Suppressor macrophage treated with lipopolysaccharide for 4 hours (primary cell): Measurements from ENCODE around the gene DCLK2.
A peak's percentile ranks its signal among the peaks of the same experiment; 100 is the strongest.

ENCODE experiments used
- DNase-seq: peaks from one replicate; pipeline ENCODE4 v3.0.0-alpha.2; 2020

DCLK2 gene

DNA sequence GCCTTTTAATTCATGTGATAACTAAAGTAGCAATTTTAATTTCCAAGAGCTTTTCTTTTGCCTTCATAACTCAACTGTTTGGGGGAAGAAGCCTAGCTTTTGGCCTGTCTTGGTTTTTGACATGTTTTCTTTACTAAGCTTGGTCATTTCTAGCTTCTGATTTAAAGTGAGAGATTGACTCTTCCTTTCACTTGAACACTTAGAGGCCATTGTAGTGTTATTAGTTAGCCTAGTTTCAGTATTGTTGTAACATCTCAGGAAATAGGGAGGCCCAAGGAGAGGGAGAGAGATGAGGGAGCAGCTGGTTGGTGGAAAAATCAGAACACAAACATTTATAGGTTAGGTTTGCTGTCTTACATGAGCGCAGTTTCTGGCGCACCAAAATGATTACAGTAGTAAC is 44.8 kb downstream of the DCLK2 start:
- no peak for DNase-seq

DNA sequence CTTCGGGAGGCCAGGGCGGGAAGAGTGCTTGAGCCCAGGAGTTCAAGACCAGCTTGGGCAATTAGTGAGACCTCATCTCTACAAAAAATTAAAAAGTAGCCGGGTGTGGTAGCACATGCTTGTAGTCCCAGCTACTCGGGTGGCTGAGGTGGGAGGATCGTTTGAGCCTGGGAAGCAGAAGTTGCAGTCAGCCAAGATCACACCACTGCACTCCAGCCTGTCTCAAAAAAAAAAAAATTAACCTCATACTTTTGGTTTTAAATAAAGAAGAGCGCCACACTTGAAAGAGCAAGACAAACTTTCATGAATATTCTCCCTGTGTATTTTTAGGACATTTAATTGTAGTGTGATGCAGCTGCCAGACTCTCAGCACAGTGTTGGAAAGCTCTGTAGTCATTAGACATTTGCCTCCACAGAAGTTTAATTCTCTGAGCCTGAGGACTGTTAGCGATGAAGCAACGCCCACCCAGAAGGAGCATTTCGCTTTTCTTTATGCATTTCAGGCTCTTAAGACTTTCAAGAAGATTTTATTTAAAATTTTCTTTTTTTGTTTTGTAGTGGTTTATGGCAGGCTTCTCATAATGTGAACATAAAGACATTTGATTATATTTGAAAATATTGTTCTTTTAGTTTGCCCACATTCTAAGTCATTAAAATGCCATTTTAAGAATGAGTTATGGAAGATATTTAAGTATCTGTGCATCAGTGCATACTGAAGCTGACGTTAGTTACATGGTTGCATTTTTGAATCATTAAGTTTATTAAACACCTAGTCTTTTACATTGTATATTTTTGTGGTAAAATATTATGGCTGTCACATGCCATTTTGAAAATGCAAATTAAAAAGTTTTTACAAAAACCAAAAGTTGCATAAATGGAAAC is 45.8 kb downstream of the DCLK2 start:
- DNase-seq: no peak

DNA sequence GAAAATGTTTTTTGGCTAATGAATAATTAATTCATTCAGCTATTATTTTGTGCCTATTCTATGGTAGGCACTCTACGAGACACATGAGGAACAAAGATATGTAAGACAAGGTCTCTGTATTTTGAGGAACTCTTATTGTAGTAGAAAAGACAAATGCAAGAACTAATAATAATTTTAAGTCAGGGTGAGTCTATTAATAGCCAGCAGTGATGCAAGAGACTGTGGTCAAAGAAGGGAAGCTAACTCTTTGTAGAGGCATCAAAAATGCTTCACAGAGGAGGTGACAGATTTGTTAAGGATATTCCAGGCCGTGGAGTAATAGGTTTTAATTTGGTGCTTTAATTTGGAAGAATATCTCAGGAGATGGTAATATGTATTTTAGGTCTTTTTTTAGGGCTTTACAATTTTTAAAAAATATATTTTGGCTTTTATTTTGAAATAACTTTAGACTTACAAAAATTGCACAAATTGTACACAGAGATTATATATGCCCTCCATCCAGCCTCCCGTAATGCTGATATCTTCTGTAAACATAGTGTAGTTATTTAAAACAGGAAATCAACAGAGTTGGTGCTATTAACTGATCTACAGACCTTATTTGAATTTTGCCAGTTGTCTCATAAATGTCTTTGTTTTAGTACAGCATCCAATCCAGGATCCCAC is 48.1 kb downstream of the DCLK2 start:
- peak; percentile 62 for DNase-seq

DNA sequence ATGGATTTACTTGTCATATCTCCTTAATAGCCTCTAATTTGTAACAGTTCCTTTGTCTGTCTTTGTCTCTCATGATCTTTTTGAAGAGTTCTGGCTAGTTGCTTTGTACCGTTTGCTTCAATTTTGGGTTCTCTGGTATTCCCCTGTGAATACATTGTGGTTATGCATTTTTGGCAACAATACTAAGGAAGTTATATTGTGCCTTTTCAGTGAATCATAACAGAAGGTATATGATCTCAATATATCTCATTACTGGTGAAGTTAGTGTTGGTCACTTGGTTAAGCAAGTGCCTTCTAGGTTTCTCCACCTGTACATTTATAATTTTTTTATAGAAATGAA is 48.6 kb downstream of the DCLK2 start:
- peak; percentile 33 for DNase-seq

DNA sequence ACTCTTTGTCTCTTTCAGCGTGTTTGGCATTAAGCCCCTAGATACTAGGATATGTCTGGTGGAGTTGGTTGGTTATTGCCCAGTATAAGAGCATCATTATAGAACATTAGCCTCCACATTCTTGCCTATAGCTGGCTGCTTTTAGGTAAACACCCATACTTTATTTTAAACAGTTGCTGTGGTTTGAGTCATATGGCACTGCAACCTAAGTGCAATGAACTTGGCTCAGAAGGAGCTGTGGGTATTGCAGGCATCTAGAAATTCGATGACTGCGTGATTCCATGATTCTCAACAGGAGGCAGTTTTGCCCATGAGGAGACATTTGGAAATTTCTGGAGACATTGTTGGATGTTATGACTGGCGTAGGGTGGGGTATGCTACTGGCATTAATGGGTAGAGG is 49.5 kb downstream of the DCLK2 start:
- DNase-seq: no peak

DNA sequence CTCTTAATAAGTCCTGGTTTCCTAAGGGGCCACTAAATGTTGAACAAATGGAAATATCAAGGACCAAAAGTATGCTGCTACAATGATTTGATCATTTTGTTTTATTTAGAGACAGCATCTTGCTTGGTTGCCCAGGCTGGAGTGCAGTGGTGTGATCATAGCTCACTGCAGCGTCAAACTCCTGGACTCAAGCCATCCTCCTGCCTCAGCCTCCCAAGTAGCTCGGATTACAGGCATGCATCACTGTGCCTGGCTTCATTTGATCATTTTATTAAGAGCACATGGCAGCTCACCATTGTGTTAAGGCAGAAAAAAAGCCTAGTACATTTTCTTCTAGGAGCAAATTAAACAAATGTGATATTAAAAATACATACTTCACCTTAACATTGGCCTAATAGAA is 52.7 kb downstream of the DCLK2 start:
- DNase-seq: no peak

DNA sequence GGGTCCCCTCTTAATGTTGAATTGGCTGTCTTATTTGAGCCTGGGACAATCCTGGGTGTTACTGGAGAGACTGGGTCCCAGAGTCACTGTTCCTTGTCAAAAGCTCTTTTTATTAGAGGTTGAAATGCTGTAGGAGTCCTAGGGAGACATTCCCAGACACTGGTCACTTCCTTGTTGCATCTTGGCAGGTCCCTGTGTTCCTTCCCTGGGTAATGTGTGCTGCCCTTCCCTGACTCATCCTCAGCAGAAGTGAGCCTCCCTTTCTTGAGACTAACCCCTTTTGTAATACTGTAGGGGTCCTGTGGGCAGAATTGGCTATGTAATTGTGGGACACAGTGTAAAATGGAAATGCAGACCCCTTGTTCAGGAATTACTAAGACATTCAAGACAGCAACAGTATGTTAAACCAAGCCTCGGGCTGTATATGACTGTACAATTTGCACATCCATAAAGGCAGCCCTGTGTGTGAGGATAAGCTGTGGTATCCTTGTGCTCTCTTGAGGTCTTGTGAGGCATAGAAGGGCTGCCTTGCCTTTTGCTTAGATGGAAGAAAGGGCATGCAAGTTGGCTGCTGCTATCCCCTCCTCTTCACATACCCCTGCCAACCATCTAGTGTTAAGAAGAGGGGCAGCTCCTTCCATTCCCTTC is 53.5 kb downstream of the DCLK2 start:
- no peak for DNase-seq

DNA sequence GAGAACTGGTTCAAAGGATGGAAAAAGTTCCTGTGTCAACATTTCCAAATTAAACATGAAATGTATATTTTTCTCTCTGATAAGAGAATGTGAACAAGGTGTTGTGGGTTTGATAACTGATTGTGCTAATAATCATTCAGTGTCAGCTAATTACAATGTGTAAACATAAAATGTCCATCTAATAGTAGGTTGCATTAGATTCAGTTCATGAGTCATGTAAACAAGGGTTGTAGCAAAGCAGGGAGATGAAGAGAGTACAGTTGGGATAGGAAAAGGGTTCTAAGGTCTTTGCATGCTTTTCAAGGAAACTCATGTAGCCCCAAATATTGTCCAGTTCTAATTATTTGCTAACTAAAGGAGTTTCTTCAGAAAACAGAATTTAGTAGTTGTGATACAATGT is 55.4 kb downstream of the DCLK2 start:
- no peak for DNase-seq

DNA sequence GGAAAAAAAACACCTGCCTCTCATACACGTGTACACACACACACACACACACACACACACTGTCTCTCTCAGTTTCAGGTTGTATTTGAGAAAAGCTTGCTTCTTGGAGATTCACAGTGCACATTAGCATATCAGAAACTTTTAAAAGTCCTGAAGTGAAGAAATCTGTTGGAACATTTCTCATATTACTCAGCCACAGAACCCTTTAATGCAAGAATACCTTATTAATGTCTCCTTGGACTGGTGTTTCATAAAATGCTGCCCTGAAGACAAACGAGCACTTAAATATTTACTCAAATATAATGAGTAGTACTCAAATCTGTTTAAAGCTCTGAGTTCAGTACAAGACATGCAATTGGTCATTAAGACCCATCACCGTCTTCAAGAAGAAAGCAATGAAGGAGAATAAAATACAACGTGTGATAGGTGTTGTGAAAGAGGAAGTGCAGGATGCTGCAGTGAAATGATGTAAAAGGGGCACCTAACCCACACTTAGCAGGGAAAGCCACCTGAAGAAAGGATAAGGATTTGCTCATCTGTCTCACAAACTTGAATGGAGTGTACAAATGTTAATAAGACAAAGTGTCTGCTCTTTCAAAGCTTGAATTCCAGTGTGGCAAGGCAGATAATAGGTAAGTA is 57.0 kb downstream of the DCLK2 start:
- no peak for DNase-seq

DNA sequence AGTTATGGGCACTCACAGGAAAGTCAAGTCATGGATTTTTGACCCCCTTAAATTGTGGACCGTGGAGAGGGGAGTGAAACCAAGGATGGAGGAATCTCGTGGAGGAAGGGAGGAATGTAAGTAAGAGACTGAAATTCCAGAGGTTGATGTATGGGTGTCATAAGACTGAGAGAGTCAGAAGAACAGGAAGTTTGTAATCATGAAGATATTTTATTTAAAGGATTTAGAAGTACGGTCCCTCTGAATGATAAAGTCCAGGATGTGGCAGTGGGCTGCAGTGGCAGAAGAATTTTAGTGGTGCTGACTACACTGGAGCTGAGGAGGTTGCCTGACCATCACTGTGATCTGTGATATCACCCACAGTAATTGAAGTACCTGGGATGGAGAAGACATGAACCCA is 57.8 kb downstream of the DCLK2 start:
- no peak for DNase-seq

DNA sequence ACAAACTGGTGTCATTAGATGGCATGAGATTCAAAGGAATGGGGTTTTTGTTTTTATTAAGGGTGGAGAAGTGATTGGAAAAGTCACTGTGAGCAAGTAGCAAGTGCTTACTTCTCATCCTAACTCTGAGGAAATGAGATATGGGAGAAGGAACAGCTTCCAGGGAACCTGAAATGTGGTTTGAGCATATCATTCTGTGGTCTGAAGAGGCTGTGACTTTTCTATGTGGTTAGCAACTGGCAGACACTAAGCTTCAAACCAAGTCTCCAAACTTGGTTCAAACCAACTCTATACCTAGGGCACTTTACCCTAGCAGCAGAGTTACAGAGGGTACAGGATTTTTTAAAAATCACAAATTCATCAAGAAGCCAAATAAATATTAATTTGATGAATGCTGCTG is 58.2 kb downstream of the DCLK2 start:
- DNase-seq: no peak

DNA sequence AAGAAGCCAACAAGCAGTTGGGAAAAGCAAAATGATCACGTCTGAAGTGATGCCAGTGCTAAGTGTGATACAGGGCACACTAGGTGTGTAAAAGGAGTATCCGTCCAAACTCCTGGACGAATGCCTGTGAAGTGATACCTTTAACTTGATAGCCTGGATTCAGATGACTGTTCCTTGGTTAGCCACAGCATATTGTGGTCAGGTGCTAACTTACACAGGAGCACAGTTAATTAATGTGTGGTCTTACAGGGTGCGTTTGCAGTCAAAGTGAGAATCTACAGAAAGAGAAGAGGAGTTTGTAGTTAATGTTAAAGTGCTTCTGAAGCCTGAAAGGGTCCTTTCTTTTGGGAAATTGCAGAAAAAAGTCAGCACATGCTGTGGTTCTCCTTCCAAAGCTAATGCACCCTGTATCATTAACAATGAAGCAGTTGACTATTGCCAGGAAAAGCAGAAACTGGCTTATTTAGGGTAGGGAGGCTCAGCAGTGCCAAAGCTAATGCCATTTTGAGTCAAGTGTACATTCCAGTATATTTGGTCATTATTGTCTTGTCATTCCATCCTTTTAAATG is 61.1 kb downstream of the DCLK2 start:
- no peak for DNase-seq

DNA sequence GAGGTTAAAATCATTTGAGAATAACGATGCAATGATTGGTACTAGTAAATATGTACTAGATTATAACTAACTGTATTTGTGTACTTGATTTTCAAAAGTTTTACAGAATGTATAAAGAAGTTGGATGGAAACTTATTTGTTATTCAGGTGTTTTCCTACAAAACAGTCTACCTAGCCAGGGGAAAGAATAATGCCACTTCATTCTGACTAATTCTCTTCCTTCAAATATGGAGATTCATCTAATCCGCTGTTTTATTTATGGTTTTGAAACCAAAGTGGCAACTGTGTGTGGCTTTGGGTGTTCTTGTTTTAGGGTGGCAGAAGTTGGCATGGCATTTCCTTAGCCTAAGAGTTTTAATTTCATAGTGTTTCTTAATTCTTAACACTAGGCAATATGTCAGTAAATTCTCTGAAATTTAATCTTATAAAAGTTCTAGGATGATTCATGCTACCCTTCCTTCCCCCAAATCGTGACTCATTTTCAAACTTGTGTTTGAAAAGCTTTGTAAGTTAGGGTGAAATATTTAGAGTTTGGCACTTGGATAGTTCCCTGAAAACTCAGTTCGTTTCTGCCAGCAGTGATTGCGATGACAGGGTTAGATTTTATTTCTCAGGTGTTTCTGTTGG is 62.6 kb downstream of the DCLK2 start:
- peak; percentile 7 for DNase-seq

DNA sequence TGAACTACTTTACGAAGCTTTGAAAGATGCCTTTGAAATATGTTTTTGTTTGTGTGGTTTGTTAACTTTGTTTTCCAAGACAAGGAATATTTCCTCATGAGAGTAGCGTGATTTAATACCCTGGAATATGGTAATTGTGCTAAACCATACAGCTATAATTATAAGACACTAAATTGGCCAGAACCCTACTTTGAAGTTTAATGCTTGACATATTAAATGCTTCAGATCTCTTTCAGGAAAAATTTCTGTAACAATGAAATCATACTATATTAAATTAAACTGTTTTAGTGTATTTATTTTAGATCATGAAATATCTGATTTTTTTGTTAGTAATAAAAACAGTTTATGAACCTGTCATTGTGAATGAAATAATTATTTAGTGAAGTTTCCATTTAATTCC is 63.5 kb downstream of the DCLK2 start:
- no peak for DNase-seq

DNA sequence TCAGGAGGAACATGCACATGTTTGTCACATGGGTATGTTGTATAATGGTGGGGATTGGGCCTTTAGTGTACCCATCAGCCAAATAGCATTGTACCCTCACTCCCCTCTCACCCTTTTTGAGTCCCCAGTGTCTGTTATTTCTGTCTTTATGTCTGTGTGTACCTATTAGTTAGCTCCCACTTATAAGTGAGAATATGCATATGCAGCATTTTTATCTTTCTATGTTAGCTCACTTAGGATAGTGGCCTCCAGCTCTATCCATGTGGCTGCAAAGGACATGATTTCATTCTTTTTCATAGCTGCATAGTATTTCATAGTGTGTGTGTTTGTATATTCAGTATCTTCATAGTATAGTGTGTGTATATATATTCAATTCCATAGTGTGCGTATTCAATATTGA is 64.6 kb downstream of the DCLK2 start:
- DNase-seq: no peak

DNA sequence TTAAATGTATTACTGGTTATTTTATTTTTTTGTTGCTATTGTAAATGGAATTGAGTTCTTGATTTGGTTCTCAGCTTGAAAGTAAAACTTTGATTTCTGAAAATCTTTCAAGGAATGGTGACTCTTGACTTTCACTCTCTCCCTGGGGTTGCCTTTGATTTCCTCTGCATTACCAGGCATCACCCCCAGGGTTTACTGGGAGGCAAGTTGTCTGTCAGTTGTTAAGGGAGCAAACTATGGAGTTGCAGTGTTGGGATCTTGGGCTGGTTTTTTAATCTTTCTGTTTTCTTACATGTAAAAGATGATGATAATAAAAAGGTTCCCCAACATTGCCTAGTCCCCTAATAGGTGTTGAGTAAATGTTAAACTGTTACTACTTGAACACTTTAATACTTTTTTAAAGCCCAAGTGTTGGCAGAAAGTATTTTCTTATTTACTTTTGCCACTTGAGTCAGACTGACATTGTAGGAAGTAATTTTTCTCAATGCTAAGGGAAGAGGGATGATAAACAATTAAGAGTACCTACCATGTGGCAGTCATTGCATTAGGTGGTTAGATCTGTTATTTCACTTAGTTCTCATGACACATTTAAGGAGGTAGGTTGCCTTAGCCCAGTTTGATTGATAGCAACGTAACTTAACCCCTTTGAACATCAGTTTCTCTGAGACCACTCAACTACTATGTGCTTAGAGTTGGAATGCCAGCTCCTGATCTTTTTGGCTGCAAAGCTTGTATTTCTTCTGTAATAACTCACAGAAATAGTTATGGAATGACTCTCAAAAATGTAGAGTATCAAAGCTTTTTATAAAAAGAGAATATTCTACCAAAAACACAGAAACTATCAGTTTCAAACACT is 67.1 kb downstream of the DCLK2 start:
- DNase-seq: no peak

DNA sequence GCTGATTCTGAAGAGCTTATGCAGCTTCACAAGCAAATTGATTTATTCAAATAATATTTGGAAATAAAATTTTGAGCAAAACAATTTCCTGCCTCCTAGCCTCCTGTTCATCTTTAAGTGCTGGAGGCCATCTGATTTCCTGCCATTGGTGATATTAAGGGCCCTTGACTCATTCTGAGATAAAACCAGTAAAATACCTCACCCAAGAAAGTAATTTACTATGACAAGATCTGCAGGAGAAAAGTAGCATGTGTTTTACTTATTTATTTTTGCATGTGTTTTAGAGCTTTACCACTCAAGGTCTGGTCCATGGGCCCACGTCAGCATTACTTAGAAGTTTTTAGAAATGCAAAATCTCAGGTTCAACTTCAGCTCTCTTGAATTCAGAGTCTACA is 67.7 kb downstream of the DCLK2 start:
- no peak for DNase-seq

DNA sequence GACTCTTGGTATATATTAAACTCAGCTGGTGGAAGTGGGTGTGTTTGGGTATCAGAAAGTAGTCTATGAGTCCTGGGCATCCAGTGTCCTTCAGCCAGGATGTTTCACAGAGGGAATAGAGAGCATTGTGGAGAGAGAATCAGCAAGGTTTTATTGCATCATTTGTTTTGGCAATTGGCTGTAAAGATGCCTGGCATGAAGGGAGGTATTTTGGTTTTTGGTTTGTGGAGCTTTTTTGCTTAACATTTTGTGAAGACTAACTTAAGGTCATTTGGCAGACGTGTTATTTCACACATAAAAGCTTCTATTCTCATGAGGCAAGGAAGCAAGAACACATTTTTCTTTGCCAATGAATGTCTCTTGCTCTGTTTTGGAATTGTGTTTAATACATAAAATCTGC is 71.1 kb downstream of the DCLK2 start:
- no peak for DNase-seq

DNA sequence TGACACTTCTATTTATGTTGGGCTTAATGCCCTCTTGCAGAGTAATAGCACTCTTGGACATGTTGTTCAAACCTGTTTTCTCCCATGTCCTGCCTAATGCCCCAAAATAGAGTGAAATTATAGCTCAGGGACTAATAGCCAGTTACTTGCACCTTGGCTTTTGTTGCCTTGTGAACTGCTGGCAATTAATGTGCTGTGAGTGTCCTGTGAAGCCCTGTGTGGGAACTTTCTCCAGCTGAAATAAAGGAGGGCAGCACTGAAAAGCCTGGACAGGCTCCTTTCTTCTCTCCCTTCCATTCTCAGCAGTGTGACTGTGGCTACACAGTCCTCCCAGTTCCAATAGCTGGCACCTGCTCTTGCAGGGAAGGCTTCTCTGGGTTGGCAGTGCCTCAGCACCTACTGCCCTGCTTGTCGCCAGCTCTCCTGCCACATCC is 72.4 kb downstream of the DCLK2 start:
- DNase-seq: no peak

DNA sequence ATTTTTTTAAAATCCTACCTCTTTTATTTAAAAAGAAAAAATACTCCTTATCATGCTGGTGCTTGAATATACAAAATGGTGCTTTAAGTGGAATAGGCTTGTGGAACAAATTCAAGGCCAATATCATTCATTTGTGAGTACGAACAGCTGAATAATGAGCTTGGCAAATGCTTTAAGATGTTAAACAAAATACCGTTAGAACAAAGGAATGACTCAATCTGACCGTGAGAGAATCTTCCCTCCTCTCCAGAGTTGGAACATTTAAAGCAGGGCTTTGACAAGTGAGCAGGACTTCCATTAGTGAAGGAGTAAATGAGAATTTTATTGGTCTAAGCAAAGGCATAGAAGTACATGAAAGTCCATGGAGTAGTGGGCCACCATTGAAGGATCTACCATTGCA is 74.5 kb downstream of the DCLK2 start:
- no peak for DNase-seq

DNA sequence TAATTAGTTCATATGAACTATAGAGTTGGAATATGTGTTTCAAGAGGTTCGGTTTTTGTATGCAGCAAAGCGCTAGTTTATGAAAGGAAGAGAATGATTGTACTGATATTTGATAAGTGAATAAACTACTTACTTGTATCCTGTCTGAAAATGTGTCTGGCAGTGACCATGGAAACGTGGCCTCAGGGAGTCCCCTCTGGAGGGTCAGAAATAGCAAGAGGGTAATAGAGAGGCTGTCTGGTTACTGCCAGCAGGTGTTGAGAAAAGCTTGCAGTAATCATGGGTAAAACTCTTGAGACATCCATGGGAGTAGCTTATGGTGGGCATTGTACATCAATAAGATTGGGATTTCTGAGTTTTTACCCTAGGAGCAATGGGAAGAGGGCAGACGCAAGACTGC is 77.1 kb downstream of the DCLK2 start:
- DNase-seq: no peak

DNA sequence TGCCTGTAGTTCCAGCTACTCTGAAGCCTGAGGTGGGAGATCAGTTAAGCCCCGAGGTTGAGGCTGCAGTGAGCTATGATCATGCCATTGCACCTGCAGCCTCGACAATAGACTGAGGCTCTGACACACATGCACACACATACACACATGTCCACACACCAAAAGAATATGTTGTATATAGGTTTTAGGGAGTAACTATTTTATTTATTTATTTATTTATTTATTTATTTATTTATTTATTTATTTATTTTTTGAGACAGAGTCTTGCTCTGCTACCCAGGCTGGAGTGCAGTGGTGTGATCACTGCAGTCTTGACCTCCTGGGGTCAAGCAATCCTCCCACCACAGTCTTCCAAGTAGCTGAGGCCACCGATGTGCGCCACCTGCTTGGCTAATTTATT is 78.3 kb downstream of the DCLK2 start:
- no peak for DNase-seq
